Measurements from ENCODE around the gene POLR2F. TPM values are rescaled to one million over a fixed set of nuclear protein-coding genes. Genes with fewer than 3 reads are reported as not detected.
"Not testable (repeated sequence)": the region's sequence is repeated elsewhere in the genome, so short reads cannot be mapped to it uniquely, and the experiment has no call there.

POLR2F gene
- total RNA-seq, 1 donor from 2014 or later: 24.7 TPM

DNA sequence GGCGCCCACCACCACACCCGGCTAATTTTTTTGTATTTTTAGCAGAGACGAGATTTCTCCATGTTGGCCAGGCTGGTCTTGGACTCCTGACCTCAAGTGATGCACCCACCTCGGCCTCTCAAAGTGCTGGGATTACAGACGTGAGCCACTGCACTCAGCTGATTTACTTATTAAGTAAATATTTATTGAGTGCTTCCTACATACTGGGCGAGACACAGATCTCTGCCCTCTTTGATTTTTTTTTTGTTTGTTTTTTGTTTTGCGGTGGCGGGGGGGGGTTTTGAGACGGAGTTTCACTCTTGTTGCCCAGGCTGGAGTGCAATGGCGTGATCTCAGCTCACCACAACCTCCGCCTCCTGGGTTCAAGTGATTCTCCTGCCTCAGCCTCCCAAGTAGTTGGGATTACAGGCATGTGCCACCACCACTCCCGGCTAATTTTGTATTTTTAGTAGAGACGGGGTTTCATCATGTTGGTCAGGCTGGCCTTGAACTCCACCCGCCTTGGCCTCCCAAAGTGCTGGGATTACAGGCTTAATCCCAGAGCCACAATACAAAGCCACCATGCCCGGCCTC lies 2.4 kb downstream of the POLR2F start:
- DNase-seq: not testable (repeated sequence)

DNA sequence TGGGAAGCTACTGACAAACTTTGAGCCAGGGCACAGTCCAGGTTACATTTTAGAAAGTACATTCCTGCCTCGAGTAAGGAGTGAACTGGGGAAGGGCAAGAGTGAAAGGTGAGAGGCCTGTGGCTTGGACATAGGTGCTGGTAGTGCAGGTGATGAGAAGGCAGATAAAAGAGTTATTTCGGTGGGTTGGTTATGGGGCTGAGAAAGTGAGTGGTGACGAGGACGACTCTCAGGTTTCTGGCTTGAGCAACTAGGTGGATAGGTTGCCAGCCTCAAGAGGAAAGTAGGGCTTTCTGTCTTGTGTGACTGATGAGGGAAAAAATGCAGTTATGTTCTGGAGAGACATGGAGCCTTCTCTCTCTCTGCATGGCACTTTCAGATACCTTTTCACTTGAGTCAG lies 3.7 kb downstream of the POLR2F start:
- no peak for DNase-seq

DNA sequence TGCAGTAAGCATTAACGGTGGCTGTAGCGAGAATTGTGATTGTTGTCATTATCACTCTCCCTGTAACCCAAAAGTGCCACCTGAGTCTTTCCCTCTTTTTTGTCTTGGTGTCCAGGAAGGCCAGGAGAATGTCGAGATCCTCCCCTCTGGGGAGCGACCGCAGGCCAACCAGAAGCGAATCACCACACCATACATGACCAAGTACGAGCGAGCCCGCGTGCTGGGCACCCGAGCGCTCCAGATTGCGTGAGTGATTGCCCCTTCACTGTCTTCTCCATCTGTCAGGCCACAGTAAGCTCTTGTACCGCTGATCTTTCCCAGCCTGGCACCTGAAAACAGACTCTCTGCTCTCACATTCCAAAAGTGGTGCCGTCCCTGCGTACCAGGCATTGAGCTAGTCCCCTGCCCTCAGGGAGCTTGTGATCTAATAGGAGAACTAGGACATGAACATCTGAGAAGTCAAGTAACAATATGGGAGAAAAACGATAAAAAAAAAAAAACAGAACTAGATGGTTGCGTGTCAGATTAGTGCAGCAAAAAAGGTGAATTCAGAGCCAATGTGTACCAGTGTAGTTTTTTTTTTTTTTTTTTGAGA lies 5.8 kb downstream of the POLR2F start:
- DNase-seq: no peak

DNA sequence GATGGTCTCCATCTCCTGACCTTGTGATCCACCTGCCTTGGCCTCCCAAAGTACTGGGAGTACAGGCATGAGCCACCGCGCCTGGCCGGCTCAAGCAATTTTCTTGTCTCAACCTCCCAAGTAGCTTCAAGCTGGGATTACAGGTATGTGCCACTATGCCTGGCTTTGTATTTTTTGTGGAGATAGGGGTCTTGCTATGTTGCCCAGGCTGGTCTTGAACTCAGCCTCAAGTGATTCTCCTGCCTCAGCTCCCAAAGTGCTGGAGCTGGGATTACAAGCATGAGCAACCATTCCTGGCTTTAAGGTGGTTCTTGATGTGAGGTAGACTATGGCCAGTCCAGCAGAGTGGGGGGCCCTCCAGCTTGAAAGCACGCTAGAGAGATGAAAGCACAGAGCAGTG lies 7.6 kb downstream of the POLR2F start:
- DNase-seq: no peak

DNA sequence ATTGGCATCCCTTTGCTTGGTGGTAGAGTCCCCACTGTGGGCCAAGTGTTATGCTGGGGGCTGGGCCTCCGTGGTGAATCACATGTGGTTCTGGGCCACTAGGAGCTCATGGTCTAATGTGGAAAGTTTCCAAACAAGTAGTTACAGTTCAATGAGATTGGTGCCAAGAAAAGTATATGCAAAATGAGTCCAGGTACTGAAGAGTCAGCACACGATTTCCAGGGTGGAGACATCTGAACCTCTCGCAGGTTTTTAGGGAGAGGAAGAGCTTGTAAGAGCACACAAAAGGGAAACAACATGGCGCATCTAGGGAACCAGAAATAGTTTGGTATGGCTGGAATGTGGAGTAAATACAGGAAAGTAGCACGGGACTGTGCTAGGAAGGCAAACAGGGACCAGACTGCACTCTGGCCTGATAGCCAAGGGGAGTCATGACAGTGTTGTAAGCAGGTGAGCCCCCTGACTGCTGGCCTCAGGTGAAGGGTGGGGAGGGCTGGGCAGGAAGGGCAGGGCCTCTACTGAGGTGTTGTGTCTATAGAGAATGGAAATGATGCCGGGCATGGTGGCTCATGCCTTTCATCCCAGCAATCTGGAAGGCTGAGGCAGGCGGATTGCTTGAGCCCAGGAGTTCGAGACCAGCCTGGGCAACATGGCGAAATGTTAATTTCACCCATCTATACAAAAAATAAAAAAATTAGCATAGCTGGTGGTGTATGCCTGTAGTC lies 12.6 kb downstream of the POLR2F start:
- no peak for DNase-seq

DNA sequence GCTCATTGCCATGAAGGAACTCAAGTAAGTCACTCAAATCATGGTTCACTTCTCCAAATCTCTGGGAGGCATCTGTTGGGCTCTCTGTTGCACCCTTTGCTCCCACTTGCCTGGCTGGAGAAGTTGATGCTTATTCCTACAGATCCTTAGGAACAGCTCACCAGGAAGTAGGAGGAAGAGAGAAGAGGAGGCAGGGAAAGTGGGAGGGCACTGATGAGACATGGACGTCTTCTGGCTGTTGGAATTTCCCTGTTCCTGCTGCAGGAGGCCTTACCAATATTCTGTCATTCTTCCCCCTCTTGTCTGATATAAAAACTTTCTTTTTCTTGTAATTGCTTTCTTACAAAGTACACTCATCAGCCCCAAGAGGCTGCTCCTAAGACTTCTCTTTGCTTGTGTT lies 13.6 kb downstream of the POLR2F start:
- DNase-seq: no peak

DNA sequence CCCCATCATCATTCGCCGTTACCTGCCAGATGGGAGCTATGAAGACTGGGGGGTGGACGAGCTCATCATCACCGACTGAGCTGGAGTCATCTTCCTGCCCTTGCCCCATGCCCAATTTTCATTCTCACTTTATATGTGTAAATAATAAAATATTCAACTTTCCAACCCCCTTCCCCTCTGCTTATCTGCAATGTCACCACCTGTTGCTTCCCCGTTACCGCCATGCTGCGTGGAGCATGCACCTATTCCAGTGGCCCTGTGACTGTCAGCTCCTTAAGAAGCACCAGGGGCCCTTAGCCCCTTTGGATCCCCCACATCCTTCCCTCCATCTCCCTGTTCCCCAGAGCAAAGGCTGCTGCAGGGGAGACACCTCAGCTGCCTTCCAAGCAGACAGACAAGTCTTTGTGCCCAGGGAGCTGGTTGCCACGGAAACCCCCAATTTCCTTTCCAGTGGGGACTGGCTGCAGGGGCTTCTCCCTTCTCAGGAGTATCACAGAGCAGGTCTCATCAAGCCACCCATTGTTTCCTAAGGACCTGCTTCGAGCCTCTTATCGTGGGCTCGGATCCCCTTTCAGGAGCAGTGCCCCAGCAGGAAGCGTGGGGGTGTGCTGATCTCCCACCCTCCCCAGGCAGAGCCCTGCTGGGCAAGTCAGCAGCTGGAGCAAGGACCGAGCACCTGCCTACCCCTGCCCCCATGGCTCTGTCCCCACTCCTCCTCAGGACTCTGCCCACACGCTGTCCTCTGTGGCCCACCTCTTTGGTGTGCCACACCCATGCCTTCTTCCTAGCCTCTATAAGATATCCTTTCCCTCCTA lies 14.3 kb downstream of the POLR2F start:
- DNase-seq: no peak

DNA sequence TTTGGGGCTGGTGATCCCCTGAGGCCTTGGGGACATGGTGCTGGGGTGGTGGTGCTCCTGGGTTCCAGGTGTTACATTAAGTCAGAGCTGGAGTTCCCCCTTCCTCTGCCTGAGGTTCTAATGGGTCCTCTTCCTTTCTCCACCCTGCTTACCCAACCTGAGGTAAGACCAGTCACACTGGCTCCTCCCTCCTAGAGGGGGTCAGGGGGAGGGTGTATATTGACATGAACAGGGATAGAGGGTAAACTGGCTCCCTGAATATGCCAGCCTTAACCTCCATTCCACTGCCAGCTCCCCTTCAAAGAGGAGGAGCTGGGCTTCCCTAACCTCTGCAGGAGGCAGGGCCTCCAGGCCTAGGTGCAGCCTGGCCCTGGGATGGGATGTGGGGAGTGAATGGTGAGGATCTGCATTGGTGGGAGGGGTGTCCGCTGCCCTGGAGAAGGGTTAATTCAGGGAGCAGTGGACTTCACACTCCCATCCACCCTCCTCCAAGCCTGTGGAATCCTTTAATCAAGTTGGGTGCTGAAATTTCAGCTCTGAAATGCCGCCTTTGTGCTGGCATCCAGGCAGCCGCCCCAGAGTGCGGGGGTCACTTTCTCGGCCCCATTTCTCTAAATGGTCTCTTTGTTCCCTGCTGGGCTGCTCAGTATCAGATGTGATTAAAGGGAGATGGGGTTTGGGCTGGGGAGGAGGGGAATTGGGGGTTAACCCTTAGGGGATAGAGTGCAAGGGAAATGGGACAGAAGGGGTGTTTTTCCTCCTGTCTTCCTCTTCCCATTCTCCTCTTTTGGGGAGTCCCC lies 15.2 kb downstream of the POLR2F start:
- DNase-seq: no peak

DNA sequence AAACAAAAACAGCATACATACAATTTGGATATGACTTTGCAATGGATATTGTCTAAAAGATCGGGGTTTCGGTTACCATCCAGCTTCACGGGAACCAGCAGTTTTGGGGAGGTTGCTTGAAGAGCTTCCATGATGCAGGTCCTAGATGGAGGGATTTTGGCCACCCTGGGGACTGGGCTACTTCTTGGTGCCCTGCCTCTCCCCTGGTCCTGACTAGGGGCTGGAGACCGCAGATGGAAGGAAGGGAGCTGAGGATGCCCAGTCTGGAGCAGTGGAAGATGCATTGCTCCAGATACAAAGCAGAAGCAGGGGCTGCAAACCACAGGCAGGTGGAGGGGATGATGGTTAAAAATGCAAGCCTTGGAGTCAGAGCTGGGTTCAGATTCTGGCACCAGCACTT lies 17.4 kb downstream of the POLR2F start:
- DNase-seq: no peak

- DNase-seq: no peak
Observed at GRCh38 chr22:37971475-37972434, 18.3 kb downstream of the POLR2F start.

DNA sequence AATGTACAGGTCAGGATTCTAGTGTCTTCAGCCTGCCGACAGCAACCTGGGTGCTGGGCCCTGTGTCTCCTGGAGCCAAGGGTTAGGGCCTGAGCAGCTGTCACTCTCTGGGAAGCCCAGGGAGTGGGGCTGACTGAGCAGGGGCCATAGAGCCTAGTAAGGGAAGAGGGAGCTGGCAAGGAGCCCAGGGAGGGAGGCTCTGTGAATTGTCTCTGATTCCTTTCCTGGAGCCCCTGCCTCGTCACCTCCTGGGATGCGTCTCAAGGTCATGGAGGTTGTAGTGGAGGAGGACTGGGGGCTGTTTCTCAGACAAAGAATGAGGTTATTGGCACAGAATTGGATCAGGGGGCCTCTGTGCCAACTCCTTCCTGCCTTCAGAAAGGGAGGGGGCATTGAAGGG lies 19.0 kb downstream of the POLR2F start:
- peak; percentile 81 for DNase-seq

DNA sequence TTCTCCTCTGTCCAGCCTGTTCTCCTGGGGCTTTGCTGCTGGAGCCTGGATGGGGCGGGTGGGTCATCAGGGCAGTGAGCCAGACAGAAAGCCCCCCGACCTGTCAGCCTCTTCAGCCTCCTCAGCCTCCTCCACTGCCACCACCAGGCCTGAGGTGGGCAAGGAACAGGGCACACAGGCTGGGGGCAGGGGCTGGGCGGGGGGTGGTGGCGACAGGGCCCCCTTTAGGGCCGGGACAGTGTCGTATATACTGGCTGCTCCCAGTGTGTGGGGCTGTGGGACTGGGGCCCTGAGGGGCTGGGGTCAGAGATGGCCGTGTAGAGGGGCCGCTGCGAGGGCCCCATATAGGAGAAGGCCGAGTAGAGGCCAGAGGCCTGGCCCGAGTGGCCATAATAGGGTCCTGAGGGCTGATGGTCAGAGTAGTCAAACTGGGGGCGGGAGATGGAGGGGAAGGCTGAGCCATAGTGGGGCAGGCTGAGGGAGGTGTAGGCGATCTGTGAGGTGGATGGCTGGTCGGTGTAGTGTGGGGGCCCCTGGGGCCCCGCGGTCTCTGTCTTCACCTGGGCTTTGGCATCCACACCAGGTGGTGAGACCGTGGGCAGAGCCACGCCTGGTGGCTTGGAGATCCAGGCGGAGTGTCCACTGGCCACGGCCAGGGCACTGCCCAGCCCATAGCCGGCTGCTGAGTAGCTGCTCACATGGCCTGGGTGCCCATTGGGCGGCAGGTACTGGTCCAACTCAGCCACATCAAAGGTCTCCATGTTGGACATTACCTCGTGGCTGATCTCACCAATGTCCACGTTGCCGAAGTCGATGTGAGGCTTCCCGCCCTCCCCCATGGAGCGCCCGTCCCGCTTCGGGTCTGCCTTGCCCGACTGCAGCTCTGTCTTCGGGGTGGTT lies 20.0 kb downstream of the POLR2F start:
- DNase-seq: no peak

DNA sequence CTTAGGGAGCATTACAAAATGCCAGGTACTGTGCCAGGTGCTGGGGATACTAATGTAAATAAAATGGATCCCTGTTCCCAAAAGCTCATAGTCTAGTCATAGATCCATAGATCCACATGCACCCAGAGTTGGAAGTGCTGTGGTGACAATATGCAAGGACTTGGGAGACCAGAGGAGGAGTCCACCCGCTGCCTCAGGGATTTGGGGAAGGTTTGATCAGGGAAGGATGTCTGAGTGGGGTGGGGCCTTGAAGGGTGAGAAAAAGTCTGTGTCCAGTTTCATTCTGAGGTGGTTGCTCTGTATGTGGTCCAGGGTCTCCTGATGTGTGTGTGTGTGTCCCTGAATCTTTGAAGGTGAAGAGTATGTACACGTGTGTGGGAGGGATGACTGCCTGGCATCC lies 21.7 kb downstream of the POLR2F start:
- DNase-seq: no peak

- DNase-seq: not testable (repeated sequence)
Observed at GRCh38 chr22:37976022-37976421, 22.5 kb downstream of the POLR2F start.

DNA sequence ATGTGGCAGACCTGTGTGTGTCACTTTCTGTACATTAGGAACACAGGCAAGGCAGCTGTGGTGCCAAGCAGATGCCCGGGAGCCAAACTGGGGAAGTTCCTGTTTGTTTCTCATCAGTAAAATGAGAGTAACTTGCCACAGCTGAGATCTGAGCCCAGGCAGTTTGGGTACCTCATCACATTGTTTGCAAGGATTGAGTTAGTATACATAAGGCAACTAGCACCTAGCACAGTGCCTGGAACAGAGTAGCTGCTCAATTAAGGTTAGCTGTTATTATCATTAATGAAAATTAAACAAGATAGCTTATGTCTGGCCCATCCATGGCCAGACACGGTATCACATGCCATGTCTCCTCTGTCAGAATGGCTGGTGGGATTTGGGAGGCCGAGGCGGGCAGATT lies 23.0 kb downstream of the POLR2F start:
- no peak for DNase-seq

- DNase-seq: no peak
Observed at GRCh38 chr22:37979782-37980181, 26.3 kb downstream of the POLR2F start.

GRCh38 chr22:37981282-37982011 lies 27.9 kb downstream of the POLR2F start:
- DNase-seq: no peak

DNA sequence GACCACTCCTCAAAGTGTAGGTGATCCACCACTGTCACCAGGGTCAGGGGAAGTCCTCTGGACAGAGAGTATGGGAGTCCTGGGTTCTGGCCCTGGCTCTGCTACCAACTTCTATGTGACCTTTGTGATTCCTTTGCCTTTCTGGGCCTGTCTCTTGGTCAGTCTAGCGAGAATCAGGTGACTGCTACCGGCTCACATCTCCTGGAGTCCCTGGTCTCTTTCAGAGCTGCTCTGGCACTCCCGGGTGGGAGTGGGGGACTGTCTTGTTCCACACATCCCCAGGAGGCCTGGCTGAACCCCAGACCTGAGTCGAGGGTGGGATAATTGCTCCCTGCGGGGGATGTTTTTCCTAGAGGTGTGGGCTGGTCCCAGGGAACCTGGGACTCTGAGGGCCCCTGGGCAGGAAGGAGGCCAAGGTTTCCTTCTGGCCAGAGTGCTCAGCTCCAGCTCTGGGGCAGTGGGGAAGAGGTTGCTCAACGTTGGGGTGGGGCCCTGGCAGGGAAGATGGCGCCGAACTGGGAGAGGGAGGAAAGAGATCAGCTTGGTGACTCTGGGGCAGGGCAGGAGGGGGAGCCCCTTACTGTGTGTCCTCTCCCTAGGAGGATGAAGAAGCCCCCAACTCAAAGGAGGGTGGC lies 28.8 kb downstream of the POLR2F start:
- no peak for DNase-seq
